DOHH2 (cell line): Measurements from ENCODE around the gene ALS2.
"Not testable (repeated sequence)": the region's sequence is repeated elsewhere in the genome, so short reads cannot be mapped to it uniquely, and the experiment has no call there.

Experiments
- H3F3A ChIP-seq: fragments of 200-600 bp; sonication (generic), shearing (Covaris generic); 2 replicates; pipeline ENCODE4 v1.6.0; 2016; ENCODE audit warnings: antibody characterized with exemption, mild to moderate bottlenecking; ENCODE audit not compliant: control insufficient read depth, insufficient read depth
- H3K27ac ChIP-seq: fragments of 200-600 bp; sonication (generic); 2 replicates; pipeline ENCODE4 v1.5.1; 2014; ENCODE audit warnings: low read depth, mild to moderate bottlenecking, low read length, moderate library complexity
- H3K27me3 ChIP-seq: fragments of 200-600 bp; sonication (generic); 2 replicates; pipeline ENCODE4 v1.6.1; 2014; ENCODE audit warnings: mild to moderate bottlenecking, low read length, mixed read lengths; ENCODE audit not compliant: control insufficient read depth
- H3K36me3 ChIP-seq: fragments of 200-600 bp; sonication (generic); 2 replicates; pipeline ENCODE4 v1.6.1; 2014; ENCODE audit warnings: mild to moderate bottlenecking, low read length, moderate library complexity, mixed read lengths; ENCODE audit not compliant: control insufficient read depth
- H3K4me1 ChIP-seq: fragments of 200-600 bp; sonication (generic); 2 replicates; pipeline ENCODE4 v1.6.1; 2014; ENCODE audit warnings: mild to moderate bottlenecking, low read length, mixed read lengths; ENCODE audit not compliant: control insufficient read depth
- H3K4me2 ChIP-seq: fragments of 200-600 bp; sonication (generic); 2 replicates; pipeline ENCODE4 v1.6.0; 2014; ENCODE audit warnings: mild to moderate bottlenecking, low read length, moderate library complexity
- H3K4me3 ChIP-seq: fragments of 200-600 bp; sonication (generic); 2 replicates; pipeline ENCODE4 v1.5.1; 2014; ENCODE audit warnings: mild to moderate bottlenecking, low read length, mixed read lengths
- H3K79me2 ChIP-seq: fragments of 200-600 bp; sonication (generic); 2 replicates; pipeline ENCODE4 v1.6.1; 2014; ENCODE audit warnings: mild to moderate bottlenecking, low read length, mixed read lengths; ENCODE audit not compliant: control insufficient read depth
- H3K9me2 ChIP-seq: fragments of 200-600 bp; sonication (generic); replicated peaks from 2 replicates; pipeline ENCODE4 v1.6.1; 2014; ENCODE audit warnings: mild to moderate bottlenecking, low read length, mixed read lengths; ENCODE audit not compliant: control insufficient read depth
- H3K9me3 ChIP-seq: fragments of 200-600 bp; sonication (generic); 2 replicates; pipeline ENCODE4 v1.6.1; 2014; ENCODE audit warnings: antibody characterized with exemption, low read length, mixed read lengths; ENCODE audit not compliant: control insufficient read depth, insufficient read depth
- H4K20me1 ChIP-seq: fragments of 200-600 bp; sonication (generic); 2 replicates; pipeline ENCODE4 v1.6.0; 2014; ENCODE audit warnings: low read depth, mild to moderate bottlenecking, antibody characterized with exemption, low read length, moderate library complexity; ENCODE audit not compliant: control insufficient read depth, insufficient read depth
- EZH2phosphoT487 ChIP-seq: fragments of 200-600 bp; sonication (generic); IDR thresholded peaks from 2 replicates; pipeline ENCODE4 v1.6.1; 2017; ENCODE audit warnings: borderline replicate concordance, mild to moderate bottlenecking, antibody characterized with exemption, low read length, moderate library complexity, mixed read lengths
- TF ChIP-seq, protein P1 (sequence below): fragments of 200-600 bp; sonication (generic); IDR thresholded peaks from one replicate; pipeline ENCODE4 v1.5.1; 2014; ENCODE audit warnings: antibody characterized with exemption, mild to moderate bottlenecking, low read depth, low read length; ENCODE audit not compliant: poor library complexity, severe bottlenecking

ALS2 gene

DNA sequence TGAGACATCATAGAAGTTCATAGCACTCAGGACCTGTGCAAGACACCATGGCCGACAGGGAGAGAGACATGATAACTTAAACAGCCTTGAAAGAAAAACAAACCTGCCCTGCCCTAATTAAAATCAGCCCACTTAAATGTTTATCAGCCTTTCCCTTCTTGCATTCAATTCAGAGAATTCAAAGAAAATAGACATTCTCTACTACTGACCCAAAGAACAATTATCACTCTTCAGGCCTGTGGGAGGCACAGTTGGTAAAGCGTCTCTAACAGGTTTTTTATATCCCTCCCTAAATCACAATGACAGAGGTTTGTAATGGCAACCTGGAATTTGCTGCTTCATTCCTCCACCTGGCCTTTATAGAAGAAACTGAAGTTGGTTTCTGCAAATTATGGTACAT is 27.3 kb upstream of the ALS2 start:
- Histone ChIP-seq H3K9me3 (no peaks in the 10 kb centered on the region), H4K20me1 (no peaks in the 10 kb centered on the region), H3F3A (no peaks in the 10 kb centered on the region), H3K36me3 (no peaks in the 10 kb centered on the region), H3K4me1 (no peaks in the 10 kb centered on the region), H3K27me3 (peaks cover 18% of the 10 kb centered on the region), H3K9me2 (no peaks in the 10 kb centered on the region), H3K79me2 (no peaks in the 10 kb centered on the region), H3K4me3 (no peak overlapping the region), H3K27ac (no peak overlapping the region), H3K4me2 (no peak overlapping the region)
- no peak for TF ChIP-seq EZH2phosphoT487
- TF ChIP-seq, protein P1, sequence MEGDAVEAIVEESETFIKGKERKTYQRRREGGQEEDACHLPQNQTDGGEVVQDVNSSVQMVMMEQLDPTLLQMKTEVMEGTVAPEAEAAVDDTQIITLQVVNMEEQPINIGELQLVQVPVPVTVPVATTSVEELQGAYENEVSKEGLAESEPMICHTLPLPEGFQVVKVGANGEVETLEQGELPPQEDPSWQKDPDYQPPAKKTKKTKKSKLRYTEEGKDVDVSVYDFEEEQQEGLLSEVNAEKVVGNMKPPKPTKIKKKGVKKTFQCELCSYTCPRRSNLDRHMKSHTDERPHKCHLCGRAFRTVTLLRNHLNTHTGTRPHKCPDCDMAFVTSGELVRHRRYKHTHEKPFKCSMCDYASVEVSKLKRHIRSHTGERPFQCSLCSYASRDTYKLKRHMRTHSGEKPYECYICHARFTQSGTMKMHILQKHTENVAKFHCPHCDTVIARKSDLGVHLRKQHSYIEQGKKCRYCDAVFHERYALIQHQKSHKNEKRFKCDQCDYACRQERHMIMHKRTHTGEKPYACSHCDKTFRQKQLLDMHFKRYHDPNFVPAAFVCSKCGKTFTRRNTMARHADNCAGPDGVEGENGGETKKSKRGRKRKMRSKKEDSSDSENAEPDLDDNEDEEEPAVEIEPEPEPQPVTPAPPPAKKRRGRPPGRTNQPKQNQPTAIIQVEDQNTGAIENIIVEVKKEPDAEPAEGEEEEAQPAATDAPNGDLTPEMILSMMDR = no peak

DNA sequence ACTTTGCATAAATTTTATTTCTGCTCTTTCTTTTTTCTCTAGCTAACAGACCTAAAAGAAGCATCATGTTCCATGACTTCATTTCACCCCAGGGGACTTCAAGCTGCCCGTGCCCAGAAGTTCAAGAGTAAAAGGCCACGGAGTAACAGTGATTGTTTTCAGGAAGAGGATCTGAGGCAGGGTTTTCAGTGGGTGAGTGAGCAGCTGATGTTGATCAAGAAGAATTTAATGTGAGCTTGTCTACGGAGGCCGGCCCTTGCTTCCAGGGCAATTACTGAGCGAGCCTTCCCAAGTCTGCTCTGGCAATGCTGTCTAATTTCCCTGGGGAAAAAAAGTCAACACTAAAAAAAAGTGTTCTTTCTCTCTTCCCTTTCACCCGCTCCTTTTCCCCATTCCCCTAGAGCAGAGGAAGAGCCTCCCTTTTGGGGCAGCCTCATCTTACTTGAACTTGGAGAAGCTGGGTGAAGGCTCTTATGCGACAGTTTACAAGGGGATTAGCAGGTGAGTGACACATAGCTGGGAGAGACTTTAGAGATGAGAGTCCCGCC is 26.8 kb upstream of the ALS2 start:
- Histone ChIP-seq H3K9me3 (no peaks in the 10 kb centered on the region), H3F3A (no peaks in the 10 kb centered on the region), H4K20me1 (no peaks in the 10 kb centered on the region), H3K4me3 (no peak overlapping the region), H3K4me2 (no peak overlapping the region), H3K27ac (no peak overlapping the region), H3K79me2 (no peaks in the 10 kb centered on the region), H3K4me1 (no peaks in the 10 kb centered on the region), H3K9me2 (no peaks in the 10 kb centered on the region), H3K27me3 (peaks cover 18% of the 10 kb centered on the region), H3K36me3 (no peaks in the 10 kb centered on the region)
- no peak for TF ChIP-seq EZH2phosphoT487
- TF ChIP-seq, protein P1 = no peak

DNA sequence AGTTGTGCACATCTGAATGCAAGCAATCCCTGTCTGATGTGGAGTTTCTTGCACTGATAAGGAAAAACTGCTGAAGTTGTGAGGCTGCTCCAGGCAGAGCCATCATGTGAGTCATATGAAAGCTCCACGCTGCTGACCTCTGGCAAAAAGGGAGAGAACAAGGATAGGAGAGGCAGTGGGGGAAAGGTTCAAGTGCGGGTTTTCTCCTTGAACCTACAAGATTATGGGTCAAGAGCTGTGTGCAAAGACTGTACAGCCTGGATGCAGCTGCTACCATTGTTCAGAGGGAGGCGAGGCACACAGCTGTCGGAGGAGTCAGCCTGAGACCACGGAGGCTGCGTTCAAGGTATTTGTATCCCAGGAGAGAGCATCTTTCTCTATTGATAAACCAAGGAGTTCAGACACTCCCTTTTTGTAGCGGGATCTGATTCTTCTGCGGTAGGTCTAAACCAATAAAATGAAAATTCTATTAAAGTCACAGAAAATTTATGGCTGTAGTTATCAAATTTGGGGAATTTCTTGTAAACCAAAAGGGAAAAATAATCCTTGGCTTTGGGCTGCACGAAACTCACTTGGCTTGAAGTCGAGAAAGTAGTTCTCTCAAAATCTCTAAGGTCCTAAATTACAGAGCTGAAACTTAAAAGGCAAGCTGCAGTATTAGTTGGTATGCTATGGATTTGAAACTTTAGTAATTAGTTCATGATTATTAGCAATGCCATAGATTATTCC is 25.9 kb upstream of the ALS2 start, which contains the start of gene CDK15:
TSS of gene CDK15 (plus strand) at position 96 of the 729 bp plus-strand sequence. CDS start at position 224, 128 bp downstream.
- Histone ChIP-seq H3K9me2 (no peaks in the 10 kb centered on the region), H3K4me3 (no peak within 1 kb of the TSS), H3K4me2 (no peak within 1 kb of the TSS), H3K9me3 (no peaks in the 10 kb centered on the region), H3K36me3 (no peaks in the 10 kb centered on the region), H3K27me3 (peaks cover 20% of the 10 kb centered on the region), H3K27ac (no peak within 1 kb of the TSS), H3F3A (no peaks in the 10 kb centered on the region), H3K4me1 (no peaks in the 10 kb centered on the region), H3K79me2 (no peaks in the 10 kb centered on the region), H4K20me1 (no peaks in the 10 kb centered on the region)
- TF ChIP-seq, protein P1 = no peak
- TF ChIP-seq EZH2phosphoT487 = no peak

DNA sequence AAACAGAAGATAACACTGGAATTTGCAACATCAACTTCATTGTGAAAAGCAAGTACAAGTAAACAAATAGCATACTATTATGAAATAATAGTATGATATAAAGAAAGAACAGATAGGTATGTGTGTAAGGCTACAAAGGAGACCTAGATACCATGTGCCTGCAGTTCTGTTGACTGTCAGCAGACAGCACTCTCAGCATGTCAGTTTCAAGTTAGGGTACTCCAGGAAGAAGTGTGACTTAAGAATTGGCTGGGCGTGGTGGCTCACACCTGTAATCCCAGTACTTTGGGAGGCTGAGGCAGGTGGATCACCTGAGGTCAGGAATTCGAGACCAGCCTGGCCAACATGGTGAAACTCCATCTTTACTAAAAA is 18.2 kb upstream of the ALS2 start:
- not testable (repeated sequence) for H3F3A ChIP-seq, H3K27ac ChIP-seq, H3K4me1 ChIP-seq, H3K9me2 ChIP-seq, H3K4me2 ChIP-seq, H3K79me2 ChIP-seq, H4K20me1 ChIP-seq, H3K27me3 ChIP-seq, H3K4me3 ChIP-seq, H3K9me3 ChIP-seq, H3K36me3 ChIP-seq
